ENCODE data around the gene ABCC9.

GRCh38 chr12:21831791-21832344 lies 109.4 kb downstream of the ABCC9 start:
- TF ChIP-seq POLR2AphosphoS5 (IDR thresholded peaks at IDR 0.05; ENCODE audit: borderline replicate concordance, low read depth, low read length), result no peak
- TF ChIP-seq EZH2 (IDR thresholded peaks at IDR 0.05), result no peak
